WTC11 (cell line): ENCODE data around the gene PIAS3. TPM values are rescaled to one million over a fixed set of nuclear protein-coding genes. Genes with fewer than 3 reads are reported as not detected.

Experiments
- ATAC-seq: fragments of 200-7000 bp; cut with Tn5 transposase; 2 replicates; pipeline ENCODE4 v1.10.0; 2021; ENCODE audit warnings: mild to moderate bottlenecking, moderate library complexity
- CTCF ChIA-PET: fragments of 300-600 bp; sonication (Branson Sonifier 250); formaldehyde crosslinking; loops from one replicate; lab custom pipeline; 2021; ENCODE audit warnings: antibody characterized with exemption; lab: Charles Lee
- POLR2A ChIA-PET: fragments of 350-600 bp; sonication (Branson Sonifier 250); formaldehyde crosslinking; loops from one replicate; lab custom pipeline; 2021; ENCODE audit warnings: antibody characterized with exemption; lab: Charles Lee
- DNase-seq: peaks from one replicate; pipeline ENCODE4 v3.0.0; 2021; ENCODE audit warnings: low spot score
- H3K27ac Mint-ChIP-seq: 2 replicates; pipeline ENCODE4 v1.8.0; 2021; ENCODE audit warnings: mixed read lengths
- H3K27me3 Mint-ChIP-seq: 2 replicates; pipeline ENCODE4 v1.8.0; 2021; ENCODE audit warnings: low read depth, mild to moderate bottlenecking, moderate library complexity, mixed read lengths
- H3K36me3 Mint-ChIP-seq: 2 replicates; pipeline ENCODE4 v1.8.0; 2021; ENCODE audit warnings: mixed read lengths
- H3K4me1 Mint-ChIP-seq: 2 replicates; pipeline ENCODE4 v1.8.0; 2022; ENCODE audit warnings: mixed read lengths
- H3K4me3 Mint-ChIP-seq: 2 replicates; pipeline ENCODE4 v1.8.0; 2021; ENCODE audit warnings: mild to moderate bottlenecking, moderate library complexity, mixed read lengths
- H3K9me3 Mint-ChIP-seq: 2 replicates; pipeline ENCODE4 v1.8.0; 2021; ENCODE audit warnings: mixed read lengths
- ATF3 ChIP-seq: sonication (generic); formaldehyde crosslinking; conservative IDR thresholded peaks from 2 replicates; pipeline ENCODE4 v1.8.1; 2022; ENCODE audit warnings: mild to moderate bottlenecking, missing genetic modification reagents
- HMGXB4 ChIP-seq: sonication (generic); formaldehyde crosslinking; IDR thresholded peaks from 2 replicates; pipeline ENCODE4 v1.8.1; 2023; ENCODE audit warnings: mild to moderate bottlenecking, moderate library complexity, missing genetic modification reagents
- MYBL2 ChIP-seq: sonication (generic); formaldehyde crosslinking; IDR thresholded peaks from 2 replicates; pipeline ENCODE4 v1.8.1; 2023; ENCODE audit warnings: mild to moderate bottlenecking, moderate library complexity, missing genetic modification reagents
- NFYB ChIP-seq: sonication (generic); formaldehyde crosslinking; conservative IDR thresholded peaks from 2 replicates; pipeline ENCODE4 v1.8.0; 2022; ENCODE audit warnings: low read depth, missing genetic modification reagents
- NR1H2 ChIP-seq: sonication (generic); formaldehyde crosslinking; IDR thresholded peaks from 2 replicates; pipeline ENCODE4 v1.9.0; 2021; ENCODE audit warnings: mild to moderate bottlenecking, moderate library complexity, missing genetic modification reagents
- NR2C2 ChIP-seq: sonication (generic); formaldehyde crosslinking; IDR thresholded peaks from 2 replicates; pipeline ENCODE4 v1.8.0; 2022; ENCODE audit warnings: mild to moderate bottlenecking, missing genetic modification reagents
- NR3C1 ChIP-seq: sonication (generic); formaldehyde crosslinking; conservative IDR thresholded peaks from 2 replicates; pipeline ENCODE4 v1.8.1; 2023; ENCODE audit warnings: low read depth, mild to moderate bottlenecking, missing genetic modification reagents
- PRDM15 ChIP-seq: sonication (generic); formaldehyde crosslinking; IDR thresholded peaks from 2 replicates; pipeline ENCODE4 v1.8.0; 2022; ENCODE audit warnings: missing genetic modification reagents
- RELA ChIP-seq: sonication (generic); formaldehyde crosslinking; IDR thresholded peaks from 2 replicates; pipeline ENCODE4 v1.8.1; 2022; ENCODE audit warnings: missing genetic modification reagents, mild to moderate bottlenecking, borderline replicate concordance
- SMAD3 ChIP-seq: sonication (generic); formaldehyde crosslinking; IDR thresholded peaks from 2 replicates; pipeline ENCODE4 v1.8.0; 2022; ENCODE audit warnings: missing genetic modification reagents, mild to moderate bottlenecking, borderline replicate concordance
- TEAD4 ChIP-seq: sonication (generic); formaldehyde crosslinking; IDR thresholded peaks from 2 replicates; pipeline ENCODE4 v1.8.0; 2022; ENCODE audit warnings: mild to moderate bottlenecking, missing genetic modification reagents
- ZNF396 ChIP-seq: fragments of 250-450 bp; sonication (Bioruptor Pico); IDR thresholded peaks from 2 replicates; pipeline ENCODE4 v1.8.0; 2021; ENCODE audit warnings: mild to moderate bottlenecking, moderate library complexity, borderline replicate concordance
- total RNA-seq: library from RNA; stranded (reverse); gene quantifications from 3 replicates; pipeline ENCODE4 v1.2.3, GENCODE V29; 2021
- TF ChIP-seq, protein P1 (sequence below): sonication (generic); formaldehyde crosslinking; IDR thresholded peaks from 2 replicates; pipeline ENCODE4 v1.8.0; 2022; ENCODE audit warnings: mild to moderate bottlenecking, missing genetic modification reagents
- TF ChIP-seq, protein P2 (sequence below): fragments of 250-450 bp; sonication (Bioruptor Pico); IDR thresholded peaks from 2 replicates; pipeline ENCODE4 v1.9.0; 2021; ENCODE audit warnings: moderate library complexity, mild to moderate bottlenecking, inconsistent platforms, borderline replicate concordance
- TF ChIP-seq, protein P3 (sequence below): sonication (generic); formaldehyde crosslinking; IDR thresholded peaks from 2 replicates; pipeline ENCODE4 v1.8.1; 2023; ENCODE audit warnings: mild to moderate bottlenecking, missing genetic modification reagents, moderate library complexity

Gene PIAS3
- total RNA-seq, 1 experiment from 2014 or later = 44.9 TPM

GRCh38 chr1:145906954-145907753 lies 48.3 kb upstream of the PIAS3 start:
- Mint-ChIP-seq H3K27ac (no peak overlapping the region), H3K27me3 (peaks cover 3% of the 10 kb centered on the region), H3K9me3 (no peaks in the 10 kb centered on the region), H3K4me1 (peaks cover 14% of the 10 kb centered on the region), H3K36me3 (no peaks in the 10 kb centered on the region), H3K4me3 (no peak overlapping the region)
- POLR2A ChIA-PET = interaction anchor here (1.8 kb wide), 1 partner anchor 15 kb away, joined by 7 read pairs; no protein-coding TSS in a partner anchor
- DNase-seq (no peak), ATAC-seq (peak; percentile 25; the same call in 1 of the 2 replicates)
- TF ChIP-seq, protein P1, sequence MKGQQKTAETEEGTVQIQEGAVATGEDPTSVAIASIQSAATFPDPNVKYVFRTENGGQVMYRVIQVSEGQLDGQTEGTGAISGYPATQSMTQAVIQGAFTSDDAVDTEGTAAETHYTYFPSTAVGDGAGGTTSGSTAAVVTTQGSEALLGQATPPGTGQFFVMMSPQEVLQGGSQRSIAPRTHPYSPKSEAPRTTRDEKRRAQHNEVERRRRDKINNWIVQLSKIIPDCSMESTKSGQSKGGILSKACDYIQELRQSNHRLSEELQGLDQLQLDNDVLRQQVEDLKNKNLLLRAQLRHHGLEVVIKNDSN (CRISPR knock-in tag) = no peak
- no peak for TF ChIP-seq PRDM15 (CRISPR knock-in tag)
- TF ChIP-seq, protein P2, sequence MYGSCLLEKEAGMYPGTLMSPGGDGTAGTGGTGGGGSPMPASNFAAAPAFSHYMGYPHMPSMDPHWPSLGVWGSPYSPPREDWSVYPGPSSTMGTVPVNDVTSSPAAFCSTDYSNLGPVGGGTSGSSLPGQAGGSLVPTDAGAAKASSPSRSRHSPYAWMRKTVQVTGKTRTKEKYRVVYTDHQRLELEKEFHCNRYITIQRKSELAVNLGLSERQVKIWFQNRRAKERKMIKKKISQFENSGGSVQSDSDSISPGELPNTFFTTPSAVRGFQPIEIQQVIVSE (CRISPR knock-in tag) = no peak
- CTCF ChIA-PET = interaction anchor here (1.0 to 6.8 kb wide), 6 partner anchors 15 to 70 kb away, joined by 3 to 93 read pairs (median 7); partner anchors contain the start of genes ANKRD35 and NUDT17

DNA sequence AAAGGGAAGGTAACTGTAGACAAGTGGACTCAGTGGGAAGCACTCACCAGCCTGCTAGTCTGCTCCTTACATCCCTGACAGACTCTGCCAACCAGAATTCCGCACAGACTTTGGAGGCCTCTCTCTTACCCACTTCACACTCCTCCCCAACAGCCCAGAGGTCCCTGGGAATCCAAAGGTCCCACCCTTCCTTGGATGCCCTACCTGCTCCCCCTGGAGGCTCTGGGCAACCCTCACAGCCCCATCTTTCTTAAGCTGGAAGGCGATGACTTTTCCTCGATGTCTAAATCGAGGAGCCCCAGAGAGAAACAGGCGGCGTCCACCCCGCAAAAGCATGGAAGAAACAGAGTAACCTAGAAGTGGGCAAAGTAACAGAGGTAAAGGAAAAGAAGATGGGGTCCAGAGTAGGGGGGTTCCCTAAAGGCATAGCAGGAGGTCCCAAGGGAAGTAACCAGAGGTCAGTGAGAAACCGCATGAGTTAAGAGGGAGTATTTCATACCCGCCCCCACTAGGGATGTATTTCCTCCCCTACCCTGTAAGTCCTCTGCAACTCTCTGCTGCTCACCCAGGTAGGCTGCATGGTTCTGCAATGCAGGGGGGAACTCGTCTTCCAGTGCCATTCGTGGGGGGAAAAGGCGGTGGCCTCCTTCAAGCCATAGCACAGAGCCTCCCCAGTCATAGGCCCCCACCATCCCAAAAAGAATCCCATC lies 42.6 kb upstream of the PIAS3 start:
- no peaks in the 10 kb centered on the region for H3K9me3 Mint-ChIP-seq
- no peaks in the 10 kb centered on the region for H3K36me3 Mint-ChIP-seq

GRCh38 chr1:145898756-145899155 lies 39.9 kb upstream of the PIAS3 start:
- Mint-ChIP-seq H3K36me3 (no peaks in the 10 kb centered on the region), H3K9me3 (no peaks in the 10 kb centered on the region), H3K27me3 (peaks cover 25% of the 10 kb centered on the region), H3K27ac (no peak overlapping the region), H3K4me1 (no peaks in the 10 kb centered on the region), H3K4me3 (no peak overlapping the region)
- CTCF ChIA-PET = interaction anchor here (1.4 kb wide), 1 partner anchor 53 kb away, joined by 3 read pairs; the partner anchor contains the start of gene NUDT17
- DNase-seq (no peak), ATAC-seq (no peak)
- POLR2A ChIA-PET = no interaction called here
- no peak for TF ChIP-seq RELA (CRISPR knock-in tag)
- no peak for TF ChIP-seq NR1H2 (CRISPR knock-in tag)
- TF ChIP-seq ATF3 (CRISPR knock-in tag) = no peak
- no peak for TF ChIP-seq SMAD3
- TF ChIP-seq NFYB (CRISPR knock-in tag) = no peak
- TF ChIP-seq, protein P1 (CRISPR knock-in tag) = no peak
- no peak for TF ChIP-seq TEAD4 (CRISPR knock-in tag)
- TF ChIP-seq HMGXB4 (CRISPR knock-in tag) = no peak
- TF ChIP-seq NR2C2 (CRISPR knock-in tag) = no peak
- TF ChIP-seq, protein P3, sequence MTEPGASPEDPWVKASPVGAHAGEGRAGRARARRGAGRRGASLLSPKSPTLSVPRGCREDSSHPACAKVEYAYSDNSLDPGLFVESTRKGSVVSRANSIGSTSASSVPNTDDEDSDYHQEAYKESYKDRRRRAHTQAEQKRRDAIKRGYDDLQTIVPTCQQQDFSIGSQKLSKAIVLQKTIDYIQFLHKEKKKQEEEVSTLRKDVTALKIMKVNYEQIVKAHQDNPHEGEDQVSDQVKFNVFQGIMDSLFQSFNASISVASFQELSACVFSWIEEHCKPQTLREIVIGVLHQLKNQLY = no peak
- no peak for TF ChIP-seq MYBL2 (CRISPR knock-in tag)
- no peak for TF ChIP-seq ZNF396 (CRISPR knock-in tag)

More for the DNA sequence above, 42.6 kb upstream of the PIAS3 start:
- ChIA-PET POLR2A (no interaction called here), CTCF (interaction anchor here (0.6 to 2.9 kb wide), 11 partner anchors 8 to 136 kb away, joined by 3 to 31 read pairs (median 4); partner anchors contain the start of genes ANKRD34A, ANKRD35, ITGA10 and NUDT17)
- peak; percentile 37 for DNase-seq
- Mint-ChIP-seq H3K4me3 (no peak overlapping the region), H3K27ac (no peak overlapping the region), H3K4me1 (no peaks in the 10 kb centered on the region), H3K27me3 (peaks cover 14% of the 10 kb centered on the region)
- ATAC-seq = peak; percentile 90
- TF ChIP-seq NR3C1 (CRISPR knock-in tag) = no peak
